Peyer's patch (tissue), 4 donors: ENCODE results near the gene EPS8L2. TPM values are rescaled to one million over a fixed set of nuclear protein-coding genes. Genes with fewer than 3 reads are reported as not detected.

Experiments used
- DNase-seq, 3 donors: peaks; one replicate each; pipeline ENCODE4 v3.0.0-alpha.2; 2017 to 2019
- H3K27ac ChIP-seq, 4 donors: fragments of 200-600 bp; sonication (generic); one replicate each; pipeline ENCODE4 v1.5.1; 2016 to 2019
- H3K27me3 ChIP-seq, 2 donors: fragments of 200-600 bp; sonication (generic); one replicate each; pipeline ENCODE4 v1.5.1; 2019
- H3K36me3 ChIP-seq, 3 donors: fragments of 200-600 bp; sonication (generic); one replicate each; pipeline ENCODE4 v1.5.1; 2016 to 2019
- H3K4me1 ChIP-seq, 4 donors: fragments of 200-600 bp; sonication (generic); one replicate each; pipeline ENCODE4 v1.5.1; 2016 to 2019
- H3K4me3 ChIP-seq, 4 donors: fragments of 200-600 bp; sonication (generic); 1 replicate in 3 of 4; 2 replicates in 1 of 4; pipeline ENCODE4 v1.5.1; 2016 to 2019; ENCODE audit warnings: mild to moderate bottlenecking in 1 of 4
- H3K9me3 ChIP-seq, 4 donors: fragments of 200-600 bp; sonication (generic); one replicate each; pipeline ENCODE4 v1.5.1; 2016 to 2019; ENCODE audit warnings: mild to moderate bottlenecking in 1 of 4
- POLR2A ChIP-seq, 2 donors: fragments of 450-650 bp; IDR thresholded peaks; one replicate each; pipeline ENCODE4 v1.5.1; 2017; ENCODE audit warnings: antibody characterized with exemption in 2 of 2, mild to moderate bottlenecking in 2 of 2, moderate library complexity in 2 of 2
- total RNA-seq, 4 donors: library from RNA; depleted of rRNA; stranded (reverse); fragments of >200 nt; gene quantifications; one replicate each; pipeline ENCODE4 v1.1.0, GENCODE V29; 2016
- TF ChIP-seq, protein P1 (sequence below), 6 experiments: fragments of 450-650 bp in 4 of 6; fragments of 200-600 bp in 2 of 6; sonication (generic) in 1 of 6; IDR thresholded peaks; one replicate each; pipeline ENCODE4 v1.5.1; 2017 to 2019; ENCODE audit warnings: antibody characterized with exemption in 6 of 6, mild to moderate bottlenecking in 3 of 6, moderate library complexity in 1 of 6

EPS8L2 gene
- total RNA-seq, 4 donors from 2014 or later: 258 to 710 (median 672) TPM

GRCh38 chr11:726278-727220, 20.5 kb downstream of the EPS8L2 start:
- peaks cover 0 to 5% of the 10 kb centered on the region in 2 donors for H3K27me3 ChIP-seq
- peak overlapping the region; percentile 57 to 78 (median 68) for H3K27ac ChIP-seq
- H3K4me1 ChIP-seq: peaks cover 3 to 68% (median 25%) of the 10 kb centered on the region in 4 donors
- TF ChIP-seq, protein P1, sequence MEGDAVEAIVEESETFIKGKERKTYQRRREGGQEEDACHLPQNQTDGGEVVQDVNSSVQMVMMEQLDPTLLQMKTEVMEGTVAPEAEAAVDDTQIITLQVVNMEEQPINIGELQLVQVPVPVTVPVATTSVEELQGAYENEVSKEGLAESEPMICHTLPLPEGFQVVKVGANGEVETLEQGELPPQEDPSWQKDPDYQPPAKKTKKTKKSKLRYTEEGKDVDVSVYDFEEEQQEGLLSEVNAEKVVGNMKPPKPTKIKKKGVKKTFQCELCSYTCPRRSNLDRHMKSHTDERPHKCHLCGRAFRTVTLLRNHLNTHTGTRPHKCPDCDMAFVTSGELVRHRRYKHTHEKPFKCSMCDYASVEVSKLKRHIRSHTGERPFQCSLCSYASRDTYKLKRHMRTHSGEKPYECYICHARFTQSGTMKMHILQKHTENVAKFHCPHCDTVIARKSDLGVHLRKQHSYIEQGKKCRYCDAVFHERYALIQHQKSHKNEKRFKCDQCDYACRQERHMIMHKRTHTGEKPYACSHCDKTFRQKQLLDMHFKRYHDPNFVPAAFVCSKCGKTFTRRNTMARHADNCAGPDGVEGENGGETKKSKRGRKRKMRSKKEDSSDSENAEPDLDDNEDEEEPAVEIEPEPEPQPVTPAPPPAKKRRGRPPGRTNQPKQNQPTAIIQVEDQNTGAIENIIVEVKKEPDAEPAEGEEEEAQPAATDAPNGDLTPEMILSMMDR (IDR thresholded peaks at IDR 0.05): no peak
- no peak for TF ChIP-seq POLR2A (IDR thresholded peaks at IDR 0.05)
- peak overlapping the region; percentile 22 to 56 (median 42) for H3K4me3 ChIP-seq
- H3K9me3 ChIP-seq: no peaks in the 10 kb centered on the region
- peaks cover 0 to 12% (median 0%) of the 10 kb centered on the region in 3 donors for H3K36me3 ChIP-seq
- peak; percentile 65 to 85 (median 84) for DNase-seq

GRCh38 chr11:727281-727701, 21.3 kb downstream of the EPS8L2 start:
- H3K27ac ChIP-seq: peak overlapping the region in 1 of 4 donors; percentile 78
- no peak for TF ChIP-seq POLR2A (IDR thresholded peaks at IDR 0.05)
- TF ChIP-seq, protein P1 (IDR thresholded peaks at IDR 0.05): no peak
- H3K27me3 ChIP-seq: peaks cover 0 to 3% of the 10 kb centered on the region in 2 donors
- DNase-seq: no peak
- no peak overlapping the region for H3K4me3 ChIP-seq
- H3K9me3 ChIP-seq: no peaks in the 10 kb centered on the region
- peaks cover 0 to 12% (median 0%) of the 10 kb centered on the region in 3 donors for H3K36me3 ChIP-seq
- peaks cover 3 to 61% (median 18%) of the 10 kb centered on the region in 4 donors for H3K4me1 ChIP-seq

- peaks cover 0 to 12% (median 0%) of the 10 kb centered on the region in 3 donors for H3K36me3 ChIP-seq
- no peaks in the 10 kb centered on the region for H3K9me3 ChIP-seq
- peak; percentile 84 to 93 (median 92) for DNase-seq
- peak overlapping the region in 1 of 4 donors; percentile 61 for H3K27ac ChIP-seq
- peaks cover 3 to 52% (median 16%) of the 10 kb centered on the region in 4 donors for H3K4me1 ChIP-seq
- no peak overlapping the region for H3K4me3 ChIP-seq
- no peak for TF ChIP-seq POLR2A (IDR thresholded peaks at IDR 0.05)
- TF ChIP-seq, protein P1 (IDR thresholded peaks at IDR 0.05): peak; percentile 95 to 99 (median 99)
- H3K27me3 ChIP-seq: no peaks in the 10 kb centered on the region
These were observed 22.1 kb downstream of the EPS8L2 start for GRCh38 chr11:727859-728748.

DNA sequence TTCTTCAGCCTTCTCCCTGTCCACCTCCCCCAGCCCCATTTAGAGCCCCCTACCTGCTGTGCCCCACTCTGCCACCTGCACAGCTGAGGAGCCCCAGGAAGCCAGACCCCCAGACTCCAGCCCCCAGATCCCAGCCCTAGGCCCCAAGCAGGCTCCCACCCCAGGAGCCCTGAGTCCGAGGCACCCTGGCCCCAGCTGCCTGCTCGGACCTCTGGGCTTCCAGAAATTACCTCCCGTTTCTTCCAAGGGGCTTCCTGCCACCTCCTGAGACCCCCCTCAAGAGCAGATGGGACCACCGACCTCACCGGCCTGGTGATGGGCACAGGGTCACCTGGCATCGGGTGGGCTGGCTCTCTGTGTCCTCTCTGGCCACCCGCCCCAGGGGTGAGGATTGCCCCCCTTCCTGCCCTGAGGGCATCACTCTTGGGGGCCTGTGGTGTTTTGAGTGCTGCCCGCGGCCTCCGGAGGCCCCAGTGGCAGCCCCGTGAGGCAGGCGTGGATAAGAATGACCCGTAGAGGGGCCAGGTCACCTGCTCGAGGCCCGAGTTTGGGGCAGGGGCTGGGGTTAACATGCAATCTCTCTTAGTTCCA, 23.0 kb downstream of the EPS8L2 start:
- TF ChIP-seq, protein P1 (IDR thresholded peaks at IDR 0.05): no peak
- TF ChIP-seq POLR2A (IDR thresholded peaks at IDR 0.05): no peak
- H3K27me3 ChIP-seq: no peaks in the 10 kb centered on the region
- no peak for DNase-seq

More for the DNA sequence above, 23.0 kb downstream of the EPS8L2 start:
- no peak overlapping the region for H3K4me3 ChIP-seq
- no peaks in the 10 kb centered on the region for H3K9me3 ChIP-seq
- H3K4me1 ChIP-seq: peaks cover 3 to 44% (median 16%) of the 10 kb centered on the region in 4 donors
- H3K36me3 ChIP-seq: peaks cover 0 to 11% (median 0%) of the 10 kb centered on the region in 3 donors
- peak overlapping the region in 1 of 4 donors; percentile 61 for H3K27ac ChIP-seq
